CD4-positive, alpha-beta memory T cell (primary cell): ENCODE data around the gene STOM. TPM values are rescaled to one million over a fixed set of nuclear protein-coding genes. Genes with fewer than 3 reads are reported as not detected.

ENCODE experiments used
- CTCF ChIA-PET: fragments of 350-600 bp; sonication (Branson Sonifier 250); formaldehyde crosslinking; loops from one replicate; lab custom pipeline; 2021; ENCODE audit warnings: inconsistent platforms; ENCODE audit not compliant: partially characterized antibody; lab: Charles Lee
- POLR2A ChIA-PET: fragments of 350-600 bp; sonication (Branson Sonifier 250); formaldehyde crosslinking; loops from one replicate; lab custom pipeline; 2021; ENCODE audit not compliant: partially characterized antibody; lab: Charles Lee
- DNase-seq, 5 donors: peaks; one replicate each; pipeline versions ENCODE4 v3.0.0 to v3.0.0-alpha.2; 2020 to 2022; ENCODE audit warnings: mixed read lengths in 1 of 5
- H3K27ac ChIP-seq: one replicate; pipeline ENCODE4 v1.7.0; 2013; ENCODE audit warnings: low read depth, low read length
- H3K27me3 ChIP-seq: 2 replicates; pipeline ENCODE4 v1.7.0; 2013; ENCODE audit warnings: mild to moderate bottlenecking, low read length, moderate library complexity; ENCODE audit not compliant: insufficient read depth
- H3K36me3 ChIP-seq: 2 replicates; pipeline ENCODE4 v1.7.0; 2013; ENCODE audit warnings: mild to moderate bottlenecking, low read length, moderate library complexity; ENCODE audit not compliant: insufficient read depth
- H3K4me1 ChIP-seq: 2 replicates; pipeline ENCODE4 v1.7.0; 2013; ENCODE audit warnings: mild to moderate bottlenecking, low read length, moderate library complexity; ENCODE audit not compliant: insufficient read depth
- H3K4me3 ChIP-seq, 2 donors: one replicate each; pipeline ENCODE4 v1.7.0; 2013; ENCODE audit warnings: low read length in 2 of 2, mild to moderate bottlenecking in 1 of 2
- H3K9me3 ChIP-seq, 2 donors: one replicate each; pipeline ENCODE4 v1.7.0; 2013; ENCODE audit warnings: low read length in 2 of 2, control low read depth in 1 of 2; ENCODE audit not compliant: control insufficient read depth in 1 of 2
- H3K27ac Mint-ChIP-seq, 7 donors: one replicate each; pipeline ENCODE4 v1.8.0; 2020 to 2021; ENCODE audit warnings: mixed read lengths in 7 of 7, mild to moderate bottlenecking in 6 of 7, inconsistent platforms in 3 of 7, moderate library complexity in 3 of 7
- H3K27me3 Mint-ChIP-seq, 2 donors: one replicate each; pipeline ENCODE4 v1.8.0; 2020 to 2021; ENCODE audit warnings: mixed read lengths in 2 of 2
- H3K36me3 Mint-ChIP-seq, 2 donors: one replicate each; pipeline ENCODE4 v1.8.0; 2020 to 2021; ENCODE audit warnings: mixed read lengths in 2 of 2, inconsistent platforms in 1 of 2, mild to moderate bottlenecking in 1 of 2
- H3K4me1 Mint-ChIP-seq, 4 donors: one replicate each; pipeline ENCODE4 v1.8.0; 2020 to 2021; ENCODE audit warnings: mixed read lengths in 4 of 4, mild to moderate bottlenecking in 1 of 4
- H3K4me3 Mint-ChIP-seq, 8 donors: one replicate each; pipeline ENCODE4 v1.8.0; 2020 to 2021; ENCODE audit warnings: mixed read lengths in 8 of 8, mild to moderate bottlenecking in 7 of 8, moderate library complexity in 6 of 8, inconsistent platforms in 3 of 8
- H3K9me3 Mint-ChIP-seq, 8 donors: one replicate each; pipeline ENCODE4 v1.8.0; 2020 to 2021; ENCODE audit warnings: mixed read lengths in 8 of 8, mild to moderate bottlenecking in 5 of 8, inconsistent platforms in 3 of 8, moderate library complexity in 1 of 8
- intact Hi-C: fragments of 100-400 bp; cut with micrococcal nuclease; formaldehyde crosslinking; loops from one replicate; pipeline ENCODE4 v1.15.1; 2023
- polyA plus RNA-seq, 2 donors: library from polyadenylated mRNA; unstranded; fragments of 300-500 nt; fragmentation: Illumina TruSeq; gene quantifications; one replicate each; pipeline ENCODE4 v1.2.3, GENCODE V29; 2021
- total RNA-seq, 2 experiments: library from RNA; stranded (reverse); gene quantifications; one replicate each; pipeline ENCODE4 v1.2.3, GENCODE V29; 2021

Gene STOM
- total and polyA plus RNA-seq, 4 experiments from 2014 or later = 81.2 to 254 (median 135) TPM

GRCh38 chr9:121371495-121372061, 1.5 kb upstream of the STOM start:
- H3K36me3 ChIP-seq = no peaks in the 10 kb centered on the region
- POLR2A ChIA-PET = interaction anchor here (1.5 to 2.4 kb wide), 3 partner anchors 13 to 51 kb away, joined by 4 to 7 read pairs (median 5); no protein-coding TSS in a partner anchor
- Mint-ChIP-seq H3K9me3 (peaks cover 0 to 4% (median 0%) of the 10 kb centered on the region in 8 donors), H3K36me3 (peaks cover 0 to 18% of the 10 kb centered on the region in 2 donors), H3K27ac (peak overlapping the region; percentile 66 to 99 (median 78)), H3K4me3 (peak overlapping the region; percentile 17 to 96 (median 62)), H3K27me3 (no peaks in the 10 kb centered on the region), H3K4me1 (peaks cover 27 to 55% (median 36%) of the 10 kb centered on the region in 4 donors)
- H3K27ac ChIP-seq = no peak overlapping the region
- CTCF ChIA-PET = interaction anchor here (1.2 to 1.9 kb wide), 4 partner anchors 26 to 170 kb away, joined by 3 to 4 read pairs (median 3); partner anchors contain the start of gene RAB14
- intact Hi-C loops = no loop called here
- H3K4me3 ChIP-seq = no peak overlapping the region
- no peaks in the 10 kb centered on the region for H3K27me3 ChIP-seq
- DNase-seq = no peak
- no peaks in the 10 kb centered on the region for H3K9me3 ChIP-seq
- peaks cover 31% of the 10 kb centered on the region for H3K4me1 ChIP-seq

- Mint-ChIP-seq H3K27ac (peak overlapping the region; percentile 78 to 99 (median 96)), H3K9me3 (peaks cover 0 to 4% (median 0%) of the 10 kb centered on the region in 8 donors), H3K4me3 (peak overlapping the region; percentile 89 to 98 (median 96)), H3K27me3 (no peaks in the 10 kb centered on the region), H3K4me1 (peaks cover 44 to 84% (median 59%) of the 10 kb centered on the region in 4 donors), H3K36me3 (peaks cover 8 to 20% of the 10 kb centered on the region in 2 donors)
- H3K9me3 ChIP-seq = no peaks in the 10 kb centered on the region
- H3K36me3 ChIP-seq = no peaks in the 10 kb centered on the region
- peak overlapping the region; percentile 72 to 80 for H3K4me3 ChIP-seq
- peaks cover 60% of the 10 kb centered on the region for H3K4me1 ChIP-seq
- H3K27ac ChIP-seq = peak overlapping the region; percentile 79
- CTCF ChIA-PET = interaction anchor here (0.7 to 1.4 kb wide), 5 partner anchors 9 to 49 kb away, joined by 3 to 18 read pairs (median 4); no protein-coding TSS in a partner anchor
- intact Hi-C loops = loop anchor here (1.0 kb wide), 1 partner anchor 9 kb away; no protein-coding TSS in a partner anchor
- POLR2A ChIA-PET = interaction anchor here (0.5 to 6.7 kb wide), 10 partner anchors 13 to 551 kb away, joined by 3 to 131 read pairs (median 4); no protein-coding TSS in a partner anchor
- no peaks in the 10 kb centered on the region for H3K27me3 ChIP-seq
- DNase-seq = peak in 4 of 5 donors; percentile 45 to 51 (median 48)
Observed at GRCh38 chr9:121368745-121369144, 1.3 kb downstream of the STOM start.

- Histone ChIP-seq H3K9me3 (no peaks in the 10 kb centered on the region), H3K27ac (peak overlapping the region; percentile 79), H3K4me1 (peaks cover 66% of the 10 kb centered on the region), H3K27me3 (no peaks in the 10 kb centered on the region), H3K4me3 (peak overlapping the region; percentile 72 to 80), H3K36me3 (no peaks in the 10 kb centered on the region)
- Mint-ChIP-seq H3K27me3 (no peaks in the 10 kb centered on the region), H3K4me1 (peaks cover 46 to 84% (median 59%) of the 10 kb centered on the region in 4 donors), H3K4me3 (peak overlapping the region; percentile 89 to 98 (median 96)), H3K36me3 (peaks cover 9 to 20% of the 10 kb centered on the region in 2 donors), H3K27ac (peak overlapping the region; percentile 71 to 99 (median 91)), H3K9me3 (peaks cover 0 to 4% (median 0%) of the 10 kb centered on the region in 8 donors)
- ChIA-PET POLR2A (interaction anchor here (0.7 to 6.7 kb wide), 6 partner anchors 12 to 552 kb away, joined by 3 to 131 read pairs (median 4); no protein-coding TSS in a partner anchor), CTCF (interaction anchor here (0.7 to 2.2 kb wide), 3 partner anchors 14 to 48 kb away, joined by 3 to 10 read pairs (median 6); no protein-coding TSS in a partner anchor)
- intact Hi-C loops = loop anchor here (1.0 kb wide), 1 partner anchor 9 kb away; no protein-coding TSS in a partner anchor
- DNase-seq = no peak
Observed at GRCh38 chr9:121368138-121368522, 1.9 kb downstream of the STOM start.

GRCh38 chr9:121367306-121368137, 2.5 kb downstream of the STOM start:
- Mint-ChIP-seq H3K36me3 (peaks cover 9 to 20% of the 10 kb centered on the region in 2 donors), H3K27ac (peak overlapping the region; percentile 71 to 99 (median 91)), H3K4me1 (peaks cover 46 to 84% (median 60%) of the 10 kb centered on the region in 4 donors), H3K27me3 (no peaks in the 10 kb centered on the region), H3K4me3 (peak overlapping the region; percentile 89 to 98 (median 96)), H3K9me3 (peaks cover 0 to 4% (median 0%) of the 10 kb centered on the region in 8 donors)
- Histone ChIP-seq H3K27ac (peak overlapping the region; percentile 79), H3K27me3 (no peaks in the 10 kb centered on the region), H3K4me1 (peaks cover 69% of the 10 kb centered on the region), H3K4me3 (peak overlapping the region in 1 of 2 donors; percentile 22), H3K9me3 (no peaks in the 10 kb centered on the region), H3K36me3 (no peaks in the 10 kb centered on the region)
- CTCF ChIA-PET = interaction anchor here (1.8 to 2.2 kb wide), 2 partner anchors 13 to 47 kb away, joined by 6 to 10 read pairs; no protein-coding TSS in a partner anchor
- POLR2A ChIA-PET = interaction anchor here (1.2 to 6.7 kb wide), 4 partner anchors 12 to 28 kb away, joined by 3 to 131 read pairs (median 9); no protein-coding TSS in a partner anchor
- intact Hi-C loops = loop anchor here (1.0 kb wide), 1 partner anchor 8 kb away; no protein-coding TSS in a partner anchor
- DNase-seq = no peak

GRCh38 chr9:121366611-121367192, 3.3 kb downstream of the STOM start:
- H3K27me3 Mint-ChIP-seq = no peaks in the 10 kb centered on the region

GRCh38 chr9:121365564-121365963, 4.5 kb downstream of the STOM start:
- no peaks in the 10 kb centered on the region for H3K27me3 Mint-ChIP-seq
- Histone ChIP-seq H3K9me3 (no peaks in the 10 kb centered on the region), H3K36me3 (no peaks in the 10 kb centered on the region), H3K27me3 (no peaks in the 10 kb centered on the region), H3K4me3 (no peak overlapping the region), H3K4me1 (peaks cover 83% of the 10 kb centered on the region), H3K27ac (peak overlapping the region; percentile 10)
- peaks cover 49 to 82% (median 63%) of the 10 kb centered on the region in 4 donors for H3K4me1 Mint-ChIP-seq
- H3K36me3 Mint-ChIP-seq = peaks cover 9 to 20% of the 10 kb centered on the region in 2 donors
- intact Hi-C loops = no loop called here
- POLR2A ChIA-PET = interaction anchor here (6.7 kb wide), 1 partner anchor 10 kb away, joined by 131 read pairs; no protein-coding TSS in a partner anchor
- CTCF ChIA-PET = interaction anchor here (2.9 kb wide), 1 partner anchor 46 kb away, joined by 27 read pairs; no protein-coding TSS in a partner anchor
- peak overlapping the region; percentile 4 to 77 (median 38) for H3K27ac Mint-ChIP-seq
- no peak for DNase-seq
- peaks cover 0 to 3% (median 0%) of the 10 kb centered on the region in 8 donors for H3K9me3 Mint-ChIP-seq
- H3K4me3 Mint-ChIP-seq = peak overlapping the region in 6 of 8 donors; percentile 18 to 64 (median 40)

More at GRCh38 chr9:121366611-121367192, 3.3 kb downstream of the STOM start:
- Mint-ChIP-seq H3K4me3 (peak overlapping the region; percentile 51 to 98 (median 94)), H3K36me3 (peaks cover 9 to 20% of the 10 kb centered on the region in 2 donors), H3K9me3 (peaks cover 0 to 4% (median 0%) of the 10 kb centered on the region in 8 donors), H3K4me1 (peaks cover 45 to 82% (median 61%) of the 10 kb centered on the region in 4 donors), H3K27ac (peak overlapping the region; percentile 59 to 86 (median 78))
- Histone ChIP-seq H3K27ac (peak overlapping the region; percentile 79), H3K36me3 (no peaks in the 10 kb centered on the region), H3K27me3 (no peaks in the 10 kb centered on the region), H3K4me3 (no peak overlapping the region), H3K4me1 (peaks cover 75% of the 10 kb centered on the region), H3K9me3 (no peaks in the 10 kb centered on the region)
- ChIA-PET POLR2A (interaction anchor here (1.2 to 6.7 kb wide), 2 partner anchors 11 to 18 kb away, joined by 4 to 131 read pairs; no protein-coding TSS in a partner anchor), CTCF (interaction anchor here (1.8 to 2.2 kb wide), 2 partner anchors 13 to 47 kb away, joined by 6 to 10 read pairs; no protein-coding TSS in a partner anchor)
- DNase-seq = no peak
- intact Hi-C loops = no loop called here
